Measurements from ENCODE around the gene HBE1.
"Not testable (repeated sequence)": the region's sequence is repeated elsewhere in the genome, so short reads cannot be mapped to it uniquely, and the experiment has no call there.

HBE1 gene

DNA sequence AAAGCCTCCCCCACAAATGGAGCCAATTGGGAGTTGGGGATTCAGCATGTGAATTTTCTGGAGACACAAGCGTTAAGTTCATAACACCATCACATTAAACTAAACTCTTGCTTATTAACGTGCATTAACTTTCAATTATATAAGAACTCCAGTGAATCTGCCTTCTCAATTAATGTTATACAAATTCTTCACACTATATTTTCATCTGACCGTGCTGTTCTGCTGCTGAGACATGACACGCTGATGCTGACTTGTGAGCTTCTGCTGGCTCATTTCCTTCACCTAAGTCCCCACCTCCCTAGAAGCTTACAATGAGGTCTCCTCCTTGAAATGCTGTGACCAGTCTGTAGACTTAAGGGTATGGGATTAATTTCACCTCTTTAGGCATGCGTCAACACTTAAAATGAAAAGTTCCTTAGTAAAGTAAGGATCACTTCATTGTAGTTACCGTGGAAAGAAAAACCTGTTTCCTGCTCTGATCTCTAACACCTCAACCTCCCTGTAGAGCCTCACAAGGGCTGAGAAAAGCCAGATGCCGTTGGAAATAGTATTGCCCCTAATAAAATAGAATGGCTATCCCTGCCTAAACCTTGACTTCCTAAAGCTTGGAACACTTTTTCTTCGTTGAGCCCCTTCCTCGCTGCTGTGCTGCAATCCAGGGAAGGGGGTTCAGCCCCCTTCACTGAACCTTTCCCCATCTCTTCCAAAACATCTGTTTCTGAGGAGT lies 17.4 kb downstream of the HBE1 start:
- DNase-seq = no peak

DNA sequence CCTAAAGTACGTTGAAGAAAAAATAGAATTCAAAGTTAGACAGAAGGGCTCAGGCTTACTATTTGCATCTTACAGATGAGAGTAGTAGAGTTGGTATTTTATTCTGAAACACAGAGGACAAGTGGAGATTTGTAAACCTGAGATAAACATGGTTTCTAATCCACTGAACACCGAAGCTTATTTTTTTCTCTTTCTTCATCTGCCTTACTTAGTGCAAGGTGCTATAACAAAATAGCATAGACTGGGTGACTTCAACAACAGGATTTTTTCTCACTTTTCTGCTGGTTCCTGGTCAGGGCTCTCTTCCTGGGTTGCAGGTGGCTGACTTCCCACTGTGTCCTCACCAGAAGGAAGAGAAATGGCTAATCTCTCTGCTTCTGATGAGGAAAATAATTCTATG lies 18.0 kb downstream of the HBE1 start:
- DNase-seq = no peak

DNA sequence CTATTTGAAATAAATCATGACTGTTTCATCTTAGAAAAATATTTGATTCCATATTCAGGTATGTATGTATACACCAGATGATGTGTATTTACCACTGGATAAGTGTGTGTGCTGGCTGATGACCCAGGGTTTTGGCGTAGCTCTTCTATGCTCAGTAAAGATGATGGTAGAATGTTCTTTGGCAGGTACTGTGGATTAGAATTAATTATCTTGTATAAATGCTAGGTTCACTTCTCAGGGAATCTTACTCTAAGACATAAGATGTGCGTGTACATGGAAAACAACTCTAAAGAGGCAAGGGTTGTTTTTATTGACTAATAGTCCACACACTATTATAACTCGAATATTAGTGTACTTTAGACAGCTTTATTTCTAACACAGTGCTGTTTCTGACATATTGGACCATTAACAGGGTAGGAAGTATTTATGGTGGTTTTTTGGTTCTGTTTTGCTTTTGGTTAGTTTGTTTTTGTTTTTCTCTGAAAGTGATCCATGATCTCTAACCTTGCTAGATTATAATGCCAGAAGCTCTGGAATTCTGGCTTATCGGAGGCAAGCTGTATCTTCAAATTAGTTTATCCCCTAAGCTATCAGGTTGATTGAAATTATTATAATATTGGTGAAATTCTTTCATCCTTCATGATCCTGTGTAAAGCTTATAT lies 19.1 kb downstream of the HBE1 start:
- DNase-seq = no peak

DNA sequence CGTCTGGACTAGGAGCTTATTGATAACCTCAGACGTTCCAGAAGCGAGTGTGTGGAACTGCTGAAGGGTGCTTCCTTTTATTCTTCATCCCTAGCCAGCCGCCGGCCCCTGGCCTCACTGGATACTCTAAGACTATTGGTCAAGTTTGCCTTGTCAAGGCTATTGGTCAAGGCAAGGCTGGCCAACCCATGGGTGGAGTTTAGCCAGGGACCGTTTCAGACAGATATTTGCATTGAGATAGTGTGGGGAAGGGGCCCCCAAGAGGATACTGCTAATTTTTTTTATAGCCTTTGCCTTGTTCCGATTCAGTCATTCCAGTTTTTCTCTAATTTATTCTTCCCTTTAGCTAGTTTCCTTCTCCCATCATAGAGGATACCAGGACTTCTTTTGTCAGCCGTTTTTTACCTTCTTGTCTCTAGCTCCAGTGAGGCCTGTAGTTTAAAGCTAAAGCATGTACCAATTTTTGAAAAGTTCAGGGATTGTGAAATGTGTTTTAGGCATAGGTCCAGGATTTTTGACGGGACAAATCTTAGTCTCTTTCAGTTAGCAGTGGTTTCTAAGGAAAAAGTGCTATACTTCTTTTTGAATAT lies 19.8 kb downstream of the HBE1 start, which contains the start of gene HBG1:
Gene HBG1, minus strand, starts transcription at position 51 of the 590 bp plus-strand sequence. CDS start 53 bp downstream, outside the sequence.
- not testable (repeated sequence) for DNase-seq

DNA sequence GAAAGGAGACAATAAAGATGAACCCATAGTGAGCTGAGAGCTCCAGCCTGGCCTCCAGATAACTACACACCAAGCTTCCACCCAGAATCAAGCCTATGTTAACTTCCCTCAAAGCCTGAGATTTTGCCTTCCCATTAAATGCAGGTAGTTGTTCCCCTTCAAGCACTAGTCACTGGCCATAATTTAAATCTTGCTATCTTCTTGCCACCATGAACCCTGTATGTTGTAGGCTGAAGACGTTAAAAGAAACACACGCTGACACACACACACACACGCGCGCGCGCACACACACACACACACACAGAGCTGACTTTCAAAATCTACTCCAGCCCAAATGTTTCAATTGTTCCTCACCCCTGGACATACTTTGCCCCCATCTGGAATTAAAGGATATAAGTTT lies 21.2 kb downstream of the HBE1 start:
- not testable (repeated sequence) for DNase-seq

DNA sequence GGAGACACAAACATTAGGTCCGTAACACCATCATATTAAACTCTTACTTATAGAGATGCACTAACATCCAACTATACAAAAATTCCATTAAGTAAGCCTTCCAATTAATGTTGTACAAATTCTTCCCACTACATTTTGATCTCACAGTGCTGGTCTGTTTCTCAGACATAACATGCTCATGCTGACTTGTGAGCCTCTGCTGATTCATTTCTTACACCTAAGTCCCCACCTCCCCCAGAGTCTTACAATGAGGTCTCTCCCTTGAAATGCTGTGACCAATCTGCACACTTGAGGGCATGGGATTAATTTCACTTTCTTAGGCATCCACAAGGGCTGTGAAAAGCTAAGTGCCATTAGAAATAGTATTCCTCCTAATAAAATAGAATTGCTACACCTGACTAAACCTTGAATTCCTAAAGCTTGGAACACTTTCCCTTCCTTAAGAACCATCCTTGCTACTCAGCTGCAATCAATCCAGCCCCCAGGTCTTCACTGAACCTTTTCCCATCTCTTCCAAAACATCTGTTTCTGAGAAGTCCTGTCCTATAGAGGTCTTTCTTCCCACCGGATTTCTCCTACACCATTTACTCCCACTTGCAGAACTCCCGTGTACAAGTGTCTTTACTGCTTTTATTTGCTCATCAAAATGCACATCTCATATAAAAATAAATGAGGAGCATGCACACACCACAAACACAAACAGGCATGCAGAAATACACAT lies 22.1 kb downstream of the HBE1 start:
- no peak for DNase-seq

DNA sequence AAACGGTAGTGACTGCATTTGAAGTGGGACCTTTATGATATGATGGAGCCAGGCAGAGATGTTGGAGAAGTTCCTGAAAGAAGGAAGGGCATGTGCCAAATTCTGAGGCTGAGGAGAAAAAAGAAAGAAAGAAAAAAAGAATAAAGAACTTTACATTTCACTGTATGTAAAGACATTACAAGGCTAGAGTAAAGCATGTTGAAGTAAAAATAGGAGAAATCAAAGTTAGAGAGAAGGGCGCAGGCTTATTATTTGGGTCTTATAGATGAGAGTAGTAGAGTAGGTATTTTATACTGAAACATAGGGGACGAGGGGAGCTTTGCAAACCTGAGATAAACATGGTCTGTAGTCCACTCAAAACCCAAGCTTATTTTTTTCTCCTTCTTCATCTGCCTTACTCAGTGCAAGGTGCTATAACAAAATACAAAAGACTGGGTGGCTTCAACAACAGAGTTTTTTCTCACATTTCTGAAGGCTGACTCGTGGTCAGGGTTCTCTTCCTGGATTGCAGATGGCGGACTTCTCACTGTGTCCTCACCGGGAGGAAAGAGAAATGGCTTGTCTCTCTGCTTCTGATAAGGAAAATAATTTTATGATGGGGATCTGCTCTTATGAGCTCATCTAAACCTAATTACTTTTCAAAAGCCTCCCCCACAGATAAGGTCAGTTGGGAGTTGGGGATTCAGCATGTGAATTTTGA lies 22.8 kb downstream of the HBE1 start:
- no peak for DNase-seq

DNA sequence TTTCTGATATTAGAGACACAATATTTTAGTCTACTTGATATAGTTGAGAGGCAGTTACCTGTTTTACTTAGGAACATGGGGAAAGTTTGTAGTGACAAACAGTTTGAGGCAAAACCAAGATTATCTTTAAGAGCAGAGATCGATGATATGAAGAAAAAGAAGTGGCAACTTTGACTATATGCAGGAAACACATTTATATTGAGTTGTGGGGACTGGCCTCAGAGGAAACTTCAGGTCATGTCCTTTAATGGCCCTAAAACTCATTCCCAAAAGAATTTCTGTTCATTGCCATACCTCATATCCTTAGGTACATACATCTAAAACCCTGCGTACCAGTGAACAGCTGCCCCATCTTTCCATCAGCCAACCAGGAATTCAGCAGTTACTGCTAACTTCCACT lies 24.6 kb downstream of the HBE1 start:
- no peak for DNase-seq

DNA sequence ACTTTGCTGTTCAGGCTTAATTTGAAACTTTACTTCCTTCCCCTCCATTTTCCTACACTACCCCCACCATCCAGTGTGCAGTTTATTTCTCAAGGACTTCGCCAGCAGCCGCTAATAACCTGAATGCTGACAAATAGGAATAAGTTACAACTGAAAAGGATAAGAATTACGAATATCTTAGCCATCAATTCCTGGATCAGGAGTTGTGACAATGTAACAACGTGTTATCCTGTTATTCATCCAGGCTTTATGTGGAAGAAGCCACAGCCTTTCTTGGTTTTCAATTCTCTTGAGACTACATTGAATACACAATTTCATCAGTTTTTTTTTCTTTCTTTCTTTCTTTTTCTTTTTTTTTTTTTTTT lies 25.9 kb downstream of the HBE1 start:
- DNase-seq = no peak

DNA sequence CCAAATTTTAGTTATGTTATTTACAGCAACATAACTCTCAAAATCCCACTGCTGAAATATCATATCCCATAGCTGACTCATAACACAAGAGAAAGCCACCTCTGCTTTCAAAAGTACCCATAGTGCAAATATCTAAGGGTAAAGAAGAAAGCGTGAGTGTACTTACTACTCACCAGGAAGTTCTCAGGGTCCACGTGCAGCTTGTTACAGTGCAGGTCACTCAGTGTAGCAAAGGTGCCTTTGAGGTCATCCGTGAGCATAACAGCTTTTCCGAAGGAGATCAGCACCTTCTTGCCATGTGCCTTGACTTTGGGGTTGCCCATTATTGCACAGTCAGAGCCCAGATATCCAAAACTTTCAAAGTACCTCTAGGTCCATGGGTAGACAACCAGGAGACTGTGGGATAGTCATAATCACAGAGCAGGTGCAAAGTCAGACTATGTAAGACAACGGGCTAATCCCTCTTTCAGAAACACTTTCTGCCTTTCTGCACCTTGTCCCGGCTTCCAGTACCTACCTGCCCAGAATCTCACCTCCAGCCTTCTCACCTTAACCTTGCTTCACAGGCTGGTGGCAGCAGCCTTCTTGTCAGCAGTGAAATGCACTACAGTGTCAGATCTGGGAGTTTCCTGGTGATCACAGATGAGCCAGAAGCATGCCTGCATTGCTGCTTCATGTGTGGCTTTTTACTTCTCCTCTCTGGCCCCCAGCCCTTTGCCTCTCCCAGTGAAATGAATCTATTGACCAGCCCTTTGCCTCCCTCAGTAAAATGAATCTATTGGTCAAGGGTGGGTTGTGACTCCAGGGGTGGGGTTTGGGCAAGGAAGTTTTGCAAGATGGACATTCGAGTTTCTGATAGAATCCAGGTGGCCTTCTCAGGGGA lies 26.6 kb downstream of the HBE1 start:
- DNase-seq = no peak

DNA sequence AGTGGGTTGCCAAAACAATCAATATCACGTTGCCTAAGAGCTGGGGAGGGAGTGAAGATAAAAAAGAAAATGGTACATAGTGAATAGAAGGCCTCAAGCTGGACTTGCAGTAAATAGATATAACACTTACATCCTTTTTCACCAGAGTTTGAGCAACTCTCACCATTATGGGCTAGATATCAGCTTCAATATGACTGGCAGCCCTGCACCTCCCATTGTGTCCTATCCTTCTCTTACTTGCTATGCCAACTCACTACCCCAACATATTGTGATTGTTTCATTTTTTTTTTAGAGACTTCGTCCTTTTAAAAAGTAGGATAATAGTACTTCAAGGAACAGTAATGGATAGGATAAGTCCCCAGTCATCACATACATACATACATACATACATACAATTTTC lies 27.5 kb downstream of the HBE1 start:
- DNase-seq = no peak

DNA sequence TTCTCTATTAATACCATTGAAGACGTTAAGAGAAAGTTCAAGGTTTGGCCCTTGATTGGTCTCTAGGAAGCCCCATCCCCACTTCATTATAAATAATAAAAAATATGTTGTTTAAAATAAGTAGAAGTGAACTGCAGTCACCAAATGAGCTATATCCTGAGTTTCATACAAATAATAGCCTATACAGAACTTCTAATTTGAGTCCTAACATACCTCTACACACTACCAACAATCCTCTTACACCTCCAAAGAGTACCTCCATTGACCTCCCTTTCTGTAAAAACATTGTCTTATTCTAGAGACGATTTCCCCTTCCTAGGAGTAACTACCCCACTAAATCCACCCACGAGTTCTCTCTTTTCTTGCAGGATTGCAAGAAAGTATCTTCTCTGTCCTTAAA lies 28.3 kb downstream of the HBE1 start:
- DNase-seq = no peak

DNA sequence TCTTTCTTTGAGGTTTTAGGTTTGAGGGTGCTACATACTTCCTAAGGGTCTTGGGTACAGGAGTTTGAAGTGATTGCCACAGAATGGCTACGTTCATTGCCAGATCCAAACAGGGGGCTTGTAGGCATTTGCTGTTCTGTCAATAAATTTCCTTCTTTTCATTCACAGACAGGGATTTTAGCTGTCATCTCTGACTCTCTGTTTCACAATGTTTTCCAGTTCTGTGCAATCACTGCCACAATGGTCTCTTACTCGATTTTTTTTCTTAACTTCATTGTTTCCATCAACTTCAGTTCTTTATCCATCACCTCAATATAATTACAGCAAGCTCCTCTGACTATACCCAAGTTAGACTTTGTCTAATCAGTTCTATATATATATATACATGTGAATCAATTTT lies 29.3 kb downstream of the HBE1 start:
- DNase-seq = no peak

DNA sequence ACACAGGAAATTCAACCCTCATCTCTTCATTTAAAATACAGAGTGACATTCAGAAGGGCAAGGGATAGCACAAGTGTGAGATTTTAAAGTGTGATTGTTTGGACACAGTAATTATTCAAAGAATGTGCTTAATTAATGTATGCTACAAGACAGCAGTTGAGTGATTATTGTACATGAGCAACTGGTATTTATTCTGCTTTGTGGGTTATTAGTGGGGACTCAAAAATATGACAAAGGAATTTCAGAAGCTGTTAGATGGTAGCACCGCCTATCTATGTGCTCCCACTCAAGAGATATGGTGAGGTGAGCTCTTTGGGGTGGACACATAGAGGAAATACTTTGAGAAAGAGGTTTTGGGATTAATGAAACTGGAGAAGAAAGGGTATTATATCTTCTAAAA lies 29.7 kb downstream of the HBE1 start:
- DNase-seq = no peak

DNA sequence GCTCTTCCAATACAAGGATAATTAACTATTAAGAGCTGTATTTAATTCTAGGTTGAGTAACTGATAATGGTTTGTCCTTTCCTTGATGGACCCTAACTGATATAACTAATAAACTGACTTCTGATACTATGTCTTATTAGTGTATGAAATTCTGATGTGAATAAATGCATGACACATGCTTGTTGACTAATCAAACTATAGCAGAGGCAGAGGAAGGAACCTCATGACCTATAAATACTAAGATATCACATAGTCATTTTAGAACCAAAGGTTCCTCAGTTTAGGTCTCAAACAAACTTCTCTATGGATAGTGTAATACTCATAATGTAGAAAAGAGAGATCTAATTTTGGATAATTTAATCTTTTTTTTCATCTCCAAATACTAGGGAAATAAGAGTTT lies 30.7 kb downstream of the HBE1 start:
- DNase-seq = no peak

DNA sequence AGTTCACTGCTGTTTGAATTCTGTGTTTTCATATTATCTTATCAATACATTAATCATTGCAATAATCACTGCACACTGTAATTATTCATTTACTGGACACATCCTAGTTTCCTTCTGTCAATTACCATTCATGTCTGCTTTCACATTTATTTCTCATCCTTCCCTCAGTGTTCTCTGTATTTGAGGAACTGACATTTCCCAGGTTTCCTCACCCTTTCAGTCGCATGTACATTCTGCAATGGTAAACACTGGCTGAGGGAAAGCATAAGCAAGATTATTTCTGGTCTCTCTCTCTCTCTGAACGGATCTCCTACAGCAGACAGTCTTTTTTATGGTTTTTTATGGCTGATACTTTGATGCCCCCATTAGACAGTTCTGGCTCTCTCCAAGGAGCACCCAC lies 31.3 kb downstream of the HBE1 start:
- no peak for DNase-seq

DNA sequence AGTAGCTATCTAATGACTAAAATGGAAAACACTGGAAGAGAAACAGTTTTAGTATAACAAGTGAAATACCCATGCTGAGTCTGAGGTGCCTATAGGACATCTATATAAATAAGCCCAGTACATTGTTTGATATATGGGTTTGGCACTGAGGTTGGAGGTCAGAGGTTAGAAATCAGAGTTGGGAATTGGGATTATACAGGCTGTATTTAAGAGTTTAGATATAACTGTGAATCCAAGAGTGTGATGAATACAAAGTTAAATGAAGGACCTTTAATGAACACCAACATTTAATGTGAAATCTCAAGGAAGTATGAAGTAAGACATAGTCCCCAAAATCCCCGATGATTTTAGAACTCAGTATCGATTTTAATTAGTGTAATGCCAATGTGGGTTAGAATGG lies 32.3 kb downstream of the HBE1 start:
- no peak for DNase-seq

DNA sequence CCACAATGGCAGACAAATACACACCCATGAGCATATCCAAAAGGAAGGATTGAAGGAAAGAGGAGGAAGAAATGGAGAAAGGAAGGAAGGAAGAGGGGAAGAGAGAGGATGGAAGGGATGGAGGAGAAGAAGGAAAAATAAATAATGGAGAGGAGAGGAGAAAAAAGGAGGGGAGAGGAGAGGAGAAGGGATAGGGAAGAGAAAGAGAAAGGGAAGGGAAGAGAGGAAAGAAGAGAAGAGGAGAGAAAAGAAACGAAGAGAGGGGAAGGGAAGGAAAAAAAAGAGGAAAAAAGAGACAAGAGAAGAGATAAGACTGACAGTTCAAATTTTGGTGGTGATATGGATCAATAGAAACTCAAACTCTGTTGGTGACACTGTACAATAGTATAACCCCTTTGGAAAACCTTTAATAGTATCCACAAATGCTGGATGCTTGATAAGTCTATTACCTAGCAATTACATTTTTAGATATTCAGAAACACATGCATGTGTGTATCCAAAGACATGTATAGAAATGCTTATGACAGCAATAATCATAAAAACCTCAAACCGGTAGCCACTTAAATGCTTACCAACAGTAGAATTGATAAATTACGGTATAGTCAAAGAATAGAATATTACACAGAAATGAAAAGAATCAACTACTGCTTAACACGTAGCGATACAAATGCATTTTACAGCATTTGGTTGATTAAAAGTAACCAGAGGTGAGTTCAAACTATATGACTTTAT lies 34.2 kb downstream of the HBE1 start:
- DNase-seq = no peak

DNA sequence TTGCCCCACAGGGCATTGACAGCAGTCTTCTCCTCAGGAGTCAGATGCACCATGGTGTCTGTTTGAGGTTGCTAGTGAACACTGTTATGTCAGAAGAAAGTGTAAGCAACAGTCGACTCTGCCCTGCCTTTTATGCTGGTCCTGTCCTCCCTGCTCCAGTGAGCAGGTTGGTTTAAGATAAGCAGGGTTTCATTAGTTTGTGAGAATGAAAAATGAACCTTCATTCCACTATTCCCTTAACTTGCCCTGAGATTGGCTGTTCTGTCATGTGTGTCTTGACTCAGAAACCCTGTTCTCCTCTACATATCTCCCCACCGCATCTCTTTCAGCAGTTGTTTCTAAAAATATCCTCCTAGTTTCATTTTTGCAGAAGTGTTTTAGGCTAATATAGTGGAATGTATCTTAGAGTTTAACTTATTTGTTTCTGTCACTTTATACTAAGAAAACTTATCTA lies 35.3 kb downstream of the HBE1 start, which contains the start of gene HBD:
Gene HBD, minus strand, starts transcription at position 103 of the 454 bp plus-strand sequence. Its CDS starts 50 bp downstream, at position 53.
- no peak for DNase-seq

DNA sequence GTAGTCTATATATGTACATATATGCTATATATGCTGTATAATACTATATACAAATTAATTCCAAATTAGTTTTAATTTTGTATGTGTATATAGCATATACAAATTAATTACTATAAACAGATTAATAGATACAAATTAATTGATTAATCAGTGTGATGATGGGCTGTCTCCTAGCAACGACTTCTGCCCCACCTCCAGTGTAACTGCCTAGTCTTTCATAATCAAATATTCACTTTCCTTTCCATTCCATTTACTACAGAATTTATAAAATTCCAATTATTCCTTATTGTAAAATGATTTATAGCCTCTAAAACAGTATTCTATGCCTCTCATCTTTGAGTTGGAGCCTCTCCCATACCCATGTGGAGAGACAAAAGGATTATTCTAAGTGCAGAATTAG lies 36.4 kb downstream of the HBE1 start:
- DNase-seq = no peak

DNA sequence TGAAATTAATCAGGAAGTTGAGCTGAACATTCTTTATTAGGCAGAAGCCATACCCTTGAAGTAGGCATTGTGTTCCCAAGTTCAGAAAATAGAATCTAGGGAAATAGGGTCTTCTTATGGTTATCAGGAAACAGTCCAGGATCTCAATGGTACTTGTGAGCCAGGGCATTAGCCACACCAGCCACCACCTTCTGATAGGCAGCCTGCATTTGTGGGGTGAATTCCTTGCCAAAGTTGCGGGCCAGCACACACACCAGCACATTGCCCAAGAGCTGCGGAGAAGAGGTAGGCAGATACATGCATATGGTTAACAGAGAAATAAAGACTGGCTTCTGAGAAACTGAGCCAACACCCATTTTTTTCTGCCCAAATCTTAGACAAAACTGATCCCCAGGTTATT lies 36.9 kb downstream of the HBE1 start:
- DNase-seq = no peak
